ENCODE measurements around the gene PTPRE. TPM values are rescaled to one million over a fixed set of nuclear protein-coding genes. Genes with fewer than 3 reads are reported as not detected.

Gene PTPRE
- total RNA-seq, 1 experiment from 2014 or later = 0.50 TPM

DNA sequence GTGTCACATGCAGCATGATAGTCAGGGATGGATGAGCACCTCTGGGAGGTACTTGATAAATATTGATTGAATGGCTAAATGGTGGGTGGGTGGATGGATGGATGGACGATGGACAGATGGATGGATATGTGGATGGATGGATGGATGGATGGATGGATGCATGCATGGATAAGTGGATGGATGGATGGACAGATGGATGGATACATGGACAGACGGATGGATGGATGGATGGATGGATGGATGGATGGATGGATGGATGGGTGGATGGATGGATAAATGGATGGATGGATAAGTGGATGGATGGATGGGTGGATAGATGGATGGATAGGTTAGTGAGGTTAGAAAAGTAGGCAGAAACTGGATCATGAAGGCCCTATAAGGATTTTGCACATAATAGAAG, 37.4 kb downstream of the PTPRE start:
- CTCF ChIA-PET = interaction anchor here (0.7 kb wide), 1 partner anchor 125 kb away, joined by 3 read pairs; no protein-coding TSS in a partner anchor
- no peak for DNase-seq
- Mint-ChIP-seq H3K4me1 (ENCODE audit: low read depth, unreplicated experiment) (no peaks in the 10 kb centered on the region), H3K4me3 (ENCODE audit: unreplicated experiment) (no peak overlapping the region), H3K27me3 (ENCODE audit: insufficient read depth, unreplicated experiment) (peaks cover 16% of the 10 kb centered on the region), H3K27ac (ENCODE audit: unreplicated experiment) (no peak overlapping the region), H3K36me3 (ENCODE audit: insufficient read depth, unreplicated experiment) (no peaks in the 10 kb centered on the region), H3K9me3 (ENCODE audit: unreplicated experiment) (no peaks in the 10 kb centered on the region)
- Histone ChIP-seq H3K27me3 (replicated peaks; ENCODE audit: control insufficient read depth, insufficient read depth, low read length) (no peaks in the 10 kb centered on the region), H3K4me1 (no peaks in the 10 kb centered on the region), H3K4me3 (ENCODE audit: low read depth, low read length) (no peak overlapping the region), H3K9me3 (no peaks in the 10 kb centered on the region), H3K36me3 (ENCODE audit: control insufficient read depth, insufficient read depth, low read length) (no peaks in the 10 kb centered on the region)
- BruUV-seq (replicated peaks) = no TSS peak
- intact Hi-C loops (cut with micrococcal nuclease; ENCODE audit: unreplicated experiment) = no loop called here
- TF ChIP-seq, protein P1, sequence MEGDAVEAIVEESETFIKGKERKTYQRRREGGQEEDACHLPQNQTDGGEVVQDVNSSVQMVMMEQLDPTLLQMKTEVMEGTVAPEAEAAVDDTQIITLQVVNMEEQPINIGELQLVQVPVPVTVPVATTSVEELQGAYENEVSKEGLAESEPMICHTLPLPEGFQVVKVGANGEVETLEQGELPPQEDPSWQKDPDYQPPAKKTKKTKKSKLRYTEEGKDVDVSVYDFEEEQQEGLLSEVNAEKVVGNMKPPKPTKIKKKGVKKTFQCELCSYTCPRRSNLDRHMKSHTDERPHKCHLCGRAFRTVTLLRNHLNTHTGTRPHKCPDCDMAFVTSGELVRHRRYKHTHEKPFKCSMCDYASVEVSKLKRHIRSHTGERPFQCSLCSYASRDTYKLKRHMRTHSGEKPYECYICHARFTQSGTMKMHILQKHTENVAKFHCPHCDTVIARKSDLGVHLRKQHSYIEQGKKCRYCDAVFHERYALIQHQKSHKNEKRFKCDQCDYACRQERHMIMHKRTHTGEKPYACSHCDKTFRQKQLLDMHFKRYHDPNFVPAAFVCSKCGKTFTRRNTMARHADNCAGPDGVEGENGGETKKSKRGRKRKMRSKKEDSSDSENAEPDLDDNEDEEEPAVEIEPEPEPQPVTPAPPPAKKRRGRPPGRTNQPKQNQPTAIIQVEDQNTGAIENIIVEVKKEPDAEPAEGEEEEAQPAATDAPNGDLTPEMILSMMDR (IDR thresholded peaks at IDR 0.05; ENCODE audit: insufficient read depth in 1 of 2, low read depth in 1 of 2, low read length in 1 of 2, severe bottlenecking in 1 of 2, unreplicated experiment in 1 of 2) = no peak
- POLR2A ChIA-PET = no interaction called here

DNA sequence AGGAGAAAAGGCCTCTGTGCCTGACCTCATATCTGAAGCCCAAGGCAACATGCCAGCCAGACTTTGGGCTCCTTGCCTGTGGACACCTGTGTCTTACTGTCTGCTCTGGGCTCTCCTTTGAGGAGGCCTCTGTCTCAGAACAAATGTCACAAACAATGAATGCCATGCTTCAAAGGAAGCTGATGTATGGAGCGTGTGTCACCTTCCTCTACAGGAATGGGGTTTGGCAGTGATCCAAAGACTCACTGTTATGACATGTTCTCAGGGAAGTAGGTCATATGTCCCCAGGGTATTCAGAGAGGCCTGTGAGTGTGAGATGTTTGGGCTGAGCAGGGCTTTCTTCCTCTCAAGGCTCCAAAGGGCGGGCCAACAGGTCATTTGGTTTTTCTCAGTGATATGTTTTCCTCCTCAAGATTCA, 38.4 kb downstream of the PTPRE start:
- no peak overlapping the region for H3K4me3 ChIP-seq (ENCODE audit: low read depth, low read length)
- Mint-ChIP-seq H3K36me3 (ENCODE audit: insufficient read depth, unreplicated experiment) (no peaks in the 10 kb centered on the region), H3K9me3 (ENCODE audit: unreplicated experiment) (no peaks in the 10 kb centered on the region), H3K4me1 (ENCODE audit: low read depth, unreplicated experiment) (no peaks in the 10 kb centered on the region), H3K27me3 (ENCODE audit: insufficient read depth, unreplicated experiment) (peaks cover 13% of the 10 kb centered on the region), H3K4me3 (ENCODE audit: unreplicated experiment) (no peak overlapping the region), H3K27ac (ENCODE audit: unreplicated experiment) (no peak overlapping the region)
- ChIA-PET POLR2A (no interaction called here), CTCF (no interaction called here)
- no peak for DNase-seq
- TF ChIP-seq, protein P1 (IDR thresholded peaks at IDR 0.05; ENCODE audit: insufficient read depth in 1 of 2, low read depth in 1 of 2, low read length in 1 of 2, severe bottlenecking in 1 of 2, unreplicated experiment in 1 of 2) = no peak
- BruUV-seq (replicated peaks) = no TSS peak
- intact Hi-C loops (cut with micrococcal nuclease; ENCODE audit: unreplicated experiment) = no loop called here
- H3K36me3 ChIP-seq (ENCODE audit: control insufficient read depth, insufficient read depth, low read length) = no peaks in the 10 kb centered on the region
- H3K9me3 ChIP-seq = no peaks in the 10 kb centered on the region
- H3K27me3 ChIP-seq (replicated peaks; ENCODE audit: control insufficient read depth, insufficient read depth, low read length) = no peaks in the 10 kb centered on the region
- H3K4me1 ChIP-seq = no peaks in the 10 kb centered on the region

DNA sequence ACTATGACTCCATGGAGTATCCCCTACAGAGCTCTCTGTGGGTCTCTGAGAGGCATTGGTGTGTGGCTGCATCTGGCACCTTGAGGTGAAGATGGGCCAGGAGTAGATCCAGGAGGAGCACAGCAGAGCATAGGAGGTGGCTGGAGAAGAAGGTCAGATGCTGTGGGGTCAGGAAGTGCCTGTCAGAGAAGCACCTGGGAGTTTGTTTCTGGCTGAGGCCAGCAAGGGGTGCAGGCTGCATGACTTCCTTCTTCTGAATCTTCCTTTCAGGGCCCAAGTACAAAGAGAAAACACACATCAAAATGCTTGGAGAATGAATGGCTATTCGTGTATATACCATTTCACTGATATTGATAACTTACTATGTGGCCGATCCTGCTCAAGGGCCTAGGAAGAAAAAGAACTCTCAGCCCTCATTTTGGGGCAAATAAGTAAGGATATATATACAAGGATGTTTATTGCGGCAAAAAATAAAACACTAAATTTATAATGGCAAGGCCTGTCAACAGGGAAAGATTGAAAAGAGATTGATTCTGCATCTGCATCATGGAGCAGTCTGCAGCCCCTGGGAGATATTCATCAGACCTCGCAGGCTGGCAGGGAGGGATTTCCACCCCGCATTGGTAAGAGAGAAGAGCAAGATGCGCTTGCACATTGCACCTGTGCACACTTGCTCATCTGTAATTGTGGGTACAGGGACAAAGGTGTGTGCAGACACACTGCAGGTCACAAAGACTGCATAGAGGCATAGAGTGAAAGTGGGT, 39.2 kb downstream of the PTPRE start:
- Histone ChIP-seq H3K36me3 (ENCODE audit: control insufficient read depth, insufficient read depth, low read length) (no peaks in the 10 kb centered on the region), H3K9me3 (no peaks in the 10 kb centered on the region), H3K4me3 (ENCODE audit: low read depth, low read length) (no peak overlapping the region), H3K27me3 (replicated peaks; ENCODE audit: control insufficient read depth, insufficient read depth, low read length) (no peaks in the 10 kb centered on the region), H3K4me1 (no peaks in the 10 kb centered on the region)
- intact Hi-C loops (cut with micrococcal nuclease; ENCODE audit: unreplicated experiment) = no loop called here
- ChIA-PET CTCF (no interaction called here), POLR2A (no interaction called here)
- H3K9me3 Mint-ChIP-seq (ENCODE audit: unreplicated experiment) = no peaks in the 10 kb centered on the region
- peaks cover 13% of the 10 kb centered on the region for H3K27me3 Mint-ChIP-seq (ENCODE audit: insufficient read depth, unreplicated experiment)
- no peak overlapping the region for H3K4me3 Mint-ChIP-seq (ENCODE audit: unreplicated experiment)
- no peak for DNase-seq
- no peaks in the 10 kb centered on the region for H3K4me1 Mint-ChIP-seq (ENCODE audit: low read depth, unreplicated experiment)
- BruUV-seq (replicated peaks) = no TSS peak
- H3K27ac Mint-ChIP-seq (ENCODE audit: unreplicated experiment) = no peak overlapping the region
- H3K36me3 Mint-ChIP-seq (ENCODE audit: insufficient read depth, unreplicated experiment) = no peaks in the 10 kb centered on the region
- TF ChIP-seq, protein P1 (IDR thresholded peaks at IDR 0.05; ENCODE audit: insufficient read depth in 1 of 2, low read depth in 1 of 2, low read length in 1 of 2, severe bottlenecking in 1 of 2, unreplicated experiment in 1 of 2) = no peak
